Measurements from ENCODE around the gene DNASE1L1. TPM values are rescaled to one million over a fixed set of nuclear protein-coding genes. Genes with fewer than 3 reads are reported as not detected.

The DNASE1L1 gene
- polyA plus RNA-seq, 3 donors: 26.2 to 64.5 (median 27.2) TPM

DNA sequence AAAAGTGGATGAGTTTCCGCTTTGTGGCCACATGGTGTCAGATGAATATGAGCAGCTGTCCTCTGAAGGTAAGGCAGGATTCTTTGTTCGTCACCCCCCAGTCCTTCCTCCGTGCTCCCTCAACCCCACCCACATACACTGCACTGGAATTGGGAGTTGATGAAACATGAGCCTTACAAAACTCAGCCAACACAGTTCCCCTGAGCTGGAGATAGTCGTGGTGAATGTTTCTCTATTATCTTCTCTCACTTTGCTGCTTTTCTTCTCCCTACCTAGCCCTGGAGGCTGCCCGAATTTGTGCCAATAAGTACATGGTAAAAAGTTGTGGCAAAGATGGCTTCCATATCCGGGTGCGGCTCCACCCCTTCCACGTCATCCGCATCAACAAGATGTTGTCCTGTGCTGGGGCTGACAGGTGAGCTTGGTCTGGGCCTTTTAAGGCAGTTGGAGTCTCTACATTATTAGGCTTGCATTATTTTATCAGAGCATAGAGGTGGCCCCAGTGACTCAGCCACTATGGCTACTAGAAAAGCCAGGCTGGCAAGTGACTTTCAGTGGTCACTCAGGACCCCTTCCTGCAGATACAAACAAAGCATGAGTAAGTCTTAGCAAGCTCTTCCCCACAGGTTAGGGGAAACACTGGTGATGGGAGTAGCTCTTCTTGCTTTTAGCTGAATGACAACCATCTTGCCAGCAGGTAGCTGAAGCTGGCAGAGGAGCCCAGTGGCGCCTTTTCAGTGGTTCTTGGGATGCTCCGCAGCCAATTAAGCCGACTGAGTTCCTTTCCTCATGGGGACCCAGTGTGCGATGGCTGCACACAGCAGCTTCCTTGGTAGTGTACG lies 9.3 kb downstream of the DNASE1L1 start:
- Histone ChIP-seq H3K27ac (ENCODE audit: low read depth in 1 of 2, low read length in 2 of 2) (peak overlapping the region; percentile 97 to 100), H4K20me1 (ENCODE audit: insufficient read depth, low read length) (peaks cover 57% of the 10 kb centered on the region), H3K27me3 (ENCODE audit: control insufficient read depth in 2 of 2, insufficient read depth in 2 of 2, low read length in 2 of 2) (no peaks in the 10 kb centered on the region), H3K4me3 (replicated peaks in 1 of 3; ENCODE audit: low read depth in 2 of 3, low read length in 3 of 3) (peak overlapping the region; percentile 79 to 92 (median 81)), H3K9me3 (replicated peaks in 1 of 2; ENCODE audit: control insufficient read depth in 1 of 2, insufficient read depth in 1 of 2, low read length in 2 of 2) (no peaks in the 10 kb centered on the region), H2AFZ (ENCODE audit: insufficient read depth, low read depth, low read length, poor library complexity, severe bottlenecking) (no peak overlapping the region), H3K4me1 (ENCODE audit: control insufficient read depth in 1 of 2, insufficient read depth in 2 of 2, low read length in 2 of 2) (peaks cover 20 to 28% of the 10 kb centered on the region in 2 donors), H3K36me3 (replicated peaks in 1 of 2; ENCODE audit: control insufficient read depth in 1 of 2, insufficient read depth in 2 of 2, low read length in 2 of 2) (peaks cover 30 to 39% of the 10 kb centered on the region in 2 donors), H3K9ac (ENCODE audit: insufficient read depth, low read length, poor library complexity, severe bottlenecking) (peak overlapping the region; percentile 90), H3K4me2 (replicated peaks; ENCODE audit: extremely low read depth, low read length, poor library complexity, severe bottlenecking) (peak overlapping the region; percentile 87), H3K79me2 (ENCODE audit: insufficient read depth, low read length) (peaks cover 18% of the 10 kb centered on the region)
- peaks cover 0 to 14% (median 0%) of the 10 kb centered on the region in 3 donors for H3K27me3 Mint-ChIP-seq (ENCODE audit: low read depth in 3 of 3)
- H3K36me3 Mint-ChIP-seq: peaks cover 34 to 47% of the 10 kb centered on the region in 2 donors
- H3K27ac Mint-ChIP-seq: peak overlapping the region; percentile 82 to 99 (median 97)
- H3K4me1 Mint-ChIP-seq: peaks cover 15% of the 10 kb centered on the region
- 100% methylated on average over 1 of the region's 14 CpGs for WGBS (ENCODE audit: insufficient coverage)
- H3K4me3 Mint-ChIP-seq: peak overlapping the region; percentile 97
- peaks cover 0 to 22% (median 4%) of the 10 kb centered on the region in 7 donors for H3K9me3 Mint-ChIP-seq
- TF ChIP-seq, protein P1, sequence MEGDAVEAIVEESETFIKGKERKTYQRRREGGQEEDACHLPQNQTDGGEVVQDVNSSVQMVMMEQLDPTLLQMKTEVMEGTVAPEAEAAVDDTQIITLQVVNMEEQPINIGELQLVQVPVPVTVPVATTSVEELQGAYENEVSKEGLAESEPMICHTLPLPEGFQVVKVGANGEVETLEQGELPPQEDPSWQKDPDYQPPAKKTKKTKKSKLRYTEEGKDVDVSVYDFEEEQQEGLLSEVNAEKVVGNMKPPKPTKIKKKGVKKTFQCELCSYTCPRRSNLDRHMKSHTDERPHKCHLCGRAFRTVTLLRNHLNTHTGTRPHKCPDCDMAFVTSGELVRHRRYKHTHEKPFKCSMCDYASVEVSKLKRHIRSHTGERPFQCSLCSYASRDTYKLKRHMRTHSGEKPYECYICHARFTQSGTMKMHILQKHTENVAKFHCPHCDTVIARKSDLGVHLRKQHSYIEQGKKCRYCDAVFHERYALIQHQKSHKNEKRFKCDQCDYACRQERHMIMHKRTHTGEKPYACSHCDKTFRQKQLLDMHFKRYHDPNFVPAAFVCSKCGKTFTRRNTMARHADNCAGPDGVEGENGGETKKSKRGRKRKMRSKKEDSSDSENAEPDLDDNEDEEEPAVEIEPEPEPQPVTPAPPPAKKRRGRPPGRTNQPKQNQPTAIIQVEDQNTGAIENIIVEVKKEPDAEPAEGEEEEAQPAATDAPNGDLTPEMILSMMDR (IDR thresholded peaks at IDR 0.05): no peak
- intact Hi-C loops (cut with micrococcal nuclease): loop anchor here (5.0 kb wide), 2 partner anchors 38 to 133 kb away; partner anchors contain the start of gene GDI1 (in 1 of the 2)
- DNase-seq: peak in 1 of 3 donors; percentile 8

DNA sequence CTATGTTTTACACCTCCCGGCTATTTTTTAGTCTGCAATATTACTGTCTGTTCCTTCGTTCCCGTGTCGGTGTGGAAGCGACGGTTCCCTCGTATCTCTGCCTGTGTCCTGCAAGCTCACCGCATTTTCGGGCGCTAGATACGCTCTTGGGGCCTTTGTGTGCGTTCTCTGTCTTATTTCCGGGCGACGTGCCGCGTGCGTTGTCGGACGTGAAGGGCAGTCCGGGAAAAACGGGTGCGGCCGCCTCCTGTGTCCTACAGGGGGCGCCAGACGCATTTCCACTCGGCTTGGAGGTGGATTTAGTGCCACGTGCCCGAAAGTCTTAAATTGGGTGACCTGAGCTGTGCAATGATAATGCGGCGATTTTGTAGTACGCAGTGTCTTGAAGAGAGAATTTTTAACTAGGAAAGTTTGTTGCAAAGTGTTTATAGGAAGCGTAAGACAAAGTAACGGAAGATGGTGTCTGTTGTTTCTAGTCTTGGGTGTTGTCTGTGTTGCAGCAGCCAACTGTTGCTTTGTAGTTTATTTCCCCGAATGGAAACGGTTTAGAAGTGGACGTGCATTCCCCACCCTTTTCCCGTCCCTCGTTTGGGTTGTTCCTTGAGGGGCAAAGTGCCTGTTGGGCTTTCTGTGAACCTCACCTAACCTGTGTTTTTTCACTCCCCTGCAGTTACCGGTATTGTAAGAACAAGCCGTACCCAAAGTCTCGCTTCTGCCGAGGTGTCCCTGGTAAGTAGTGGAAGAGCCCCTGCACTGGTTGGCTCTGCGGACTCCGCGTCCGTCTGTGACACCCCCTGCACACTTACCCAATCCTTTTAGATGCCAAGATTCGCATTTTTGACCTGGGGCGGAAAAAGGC lies 10.2 kb downstream of the DNASE1L1 start:
- Histone ChIP-seq H3K36me3 (replicated peaks in 1 of 2; ENCODE audit: control insufficient read depth in 1 of 2, insufficient read depth in 2 of 2, low read length in 2 of 2) (peaks cover 25 to 34% of the 10 kb centered on the region in 2 donors), H3K4me2 (replicated peaks; ENCODE audit: extremely low read depth, low read length, poor library complexity, severe bottlenecking) (peak overlapping the region; percentile 87), H3K9me3 (replicated peaks in 1 of 2; ENCODE audit: control insufficient read depth in 1 of 2, insufficient read depth in 1 of 2, low read length in 2 of 2) (no peaks in the 10 kb centered on the region), H3K4me3 (replicated peaks in 1 of 3; ENCODE audit: low read depth in 2 of 3, low read length in 3 of 3) (peak overlapping the region; percentile 79 to 92 (median 81)), H2AFZ (ENCODE audit: insufficient read depth, low read depth, low read length, poor library complexity, severe bottlenecking) (no peak overlapping the region), H3K79me2 (ENCODE audit: insufficient read depth, low read length) (peaks cover 18% of the 10 kb centered on the region), H3K4me1 (ENCODE audit: control insufficient read depth in 1 of 2, insufficient read depth in 2 of 2, low read length in 2 of 2) (peaks cover 20 to 28% of the 10 kb centered on the region in 2 donors), H3K27ac (ENCODE audit: low read depth in 1 of 2, low read length in 2 of 2) (peak overlapping the region; percentile 97 to 100), H4K20me1 (ENCODE audit: insufficient read depth, low read length) (peaks cover 49% of the 10 kb centered on the region), H3K27me3 (ENCODE audit: control insufficient read depth in 2 of 2, insufficient read depth in 2 of 2, low read length in 2 of 2) (no peaks in the 10 kb centered on the region), H3K9ac (ENCODE audit: insufficient read depth, low read length, poor library complexity, severe bottlenecking) (peak overlapping the region; percentile 90)
- Mint-ChIP-seq H3K27me3 (ENCODE audit: low read depth in 3 of 3) (peaks cover 0 to 11% (median 0%) of the 10 kb centered on the region in 3 donors), H3K27ac (peak overlapping the region; percentile 97 to 99 (median 99)), H3K4me1 (peaks cover 15% of the 10 kb centered on the region), H3K9me3 (peaks cover 0 to 22% (median 4%) of the 10 kb centered on the region in 7 donors), H3K36me3 (peaks cover 33 to 42% of the 10 kb centered on the region in 2 donors), H3K4me3 (peak overlapping the region; percentile 97)
- TF ChIP-seq, protein P1 (IDR thresholded peaks at IDR 0.05): peak; percentile 75
- WGBS (ENCODE audit: insufficient coverage): under 1% methylated on average over 25 of the region's 49 CpGs
- intact Hi-C loops (cut with micrococcal nuclease): loop anchor here in 1 of 2 donors (5.0 kb wide), 1 partner anchor 133 kb away; no protein-coding TSS in a partner anchor
- DNase-seq: peak; percentile 74 to 81 (median 78)
